GM10847 (cell line): Measurements from ENCODE around the gene EFCAB12.
A peak's percentile ranks its signal among the peaks of the same experiment; 100 is the strongest.

Experiments
- POLR2A ChIP-seq: IDR thresholded peaks from 2 replicates; pipeline ENCODE4 v1.6.1; 2011; ENCODE audit not compliant: insufficient read length; ENCODE audit errors: extremely low read depth

Gene EFCAB12

DNA sequence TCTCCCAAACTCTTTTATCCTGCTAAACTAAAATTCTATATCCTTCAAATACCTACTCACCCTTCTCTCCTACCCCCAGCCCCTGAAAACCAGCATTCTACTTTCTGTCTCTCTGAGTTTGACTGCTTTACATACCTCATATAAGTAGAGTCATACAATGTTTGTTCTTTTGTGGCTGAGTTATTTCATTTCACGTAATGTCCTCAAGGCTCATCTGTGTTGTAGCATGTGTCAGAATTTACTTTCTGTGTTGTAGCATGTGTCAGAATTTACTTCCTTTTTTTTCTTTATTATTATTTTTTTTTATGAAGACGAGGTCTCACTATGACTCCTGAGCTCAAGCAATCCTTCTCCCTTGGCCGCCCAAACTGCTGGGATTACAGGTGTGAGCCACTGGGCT is 31.7 kb upstream of the EFCAB12 start:
- TF ChIP-seq POLR2A: no peak

DNA sequence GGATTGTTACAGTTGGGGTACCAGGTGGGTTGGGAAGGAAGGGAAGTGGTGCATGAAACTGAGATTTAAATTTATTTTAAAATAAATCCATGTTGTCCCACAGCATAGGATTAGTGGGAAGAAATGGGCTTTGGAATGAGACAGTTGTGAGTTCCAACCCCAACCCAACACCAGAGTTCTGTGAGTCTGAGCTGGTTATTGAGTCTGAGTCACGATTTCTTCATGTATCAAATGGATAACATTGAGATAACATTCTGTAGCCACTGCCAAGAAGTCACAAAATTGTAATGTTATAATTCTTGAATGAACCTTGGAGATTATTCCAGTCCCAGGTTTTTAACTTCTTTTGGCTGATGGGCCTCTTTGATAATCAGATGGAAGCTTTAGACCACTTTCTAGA is 25.3 kb upstream of the EFCAB12 start:
- TF ChIP-seq POLR2A: no peak

DNA sequence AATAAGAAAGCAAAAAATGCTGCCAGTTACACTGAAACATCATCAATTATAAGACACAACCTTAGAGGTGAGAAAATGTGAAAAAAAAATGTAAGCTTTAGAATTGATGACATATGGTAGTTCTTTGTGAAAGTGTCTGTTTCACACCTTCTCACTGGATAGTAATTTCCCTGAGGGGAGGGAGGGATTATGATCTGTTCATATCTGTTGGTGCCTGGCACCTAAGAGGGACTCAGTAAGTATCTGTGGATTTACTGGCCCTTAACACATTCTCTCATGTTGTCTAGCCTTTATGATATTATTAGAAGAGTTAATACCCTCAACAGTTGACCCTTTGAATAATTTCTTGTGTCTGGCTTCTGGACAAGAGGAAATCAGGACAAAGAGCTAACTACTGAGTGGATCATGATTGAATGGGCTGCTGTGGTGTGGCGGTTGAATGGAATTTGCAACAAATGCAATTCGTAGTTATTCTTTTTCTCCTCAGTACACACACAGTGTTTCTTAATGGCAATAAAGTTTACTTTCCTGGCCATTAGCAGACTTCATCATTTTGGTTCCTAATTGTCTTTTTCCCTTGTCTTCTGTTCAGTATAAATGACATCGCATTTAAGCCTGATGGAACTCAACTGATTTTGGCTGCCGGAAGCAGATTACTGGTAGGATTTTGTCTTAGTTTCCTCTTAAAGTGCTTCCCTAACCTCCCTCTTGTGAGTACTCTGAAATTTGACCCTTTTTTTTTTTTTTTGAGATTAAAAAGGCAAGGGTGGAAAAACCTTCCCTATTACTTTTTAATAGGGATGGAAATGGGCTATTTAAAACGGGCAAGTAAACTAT is 21.1 kb upstream of the EFCAB12 start:
- TF ChIP-seq POLR2A: no peak

DNA sequence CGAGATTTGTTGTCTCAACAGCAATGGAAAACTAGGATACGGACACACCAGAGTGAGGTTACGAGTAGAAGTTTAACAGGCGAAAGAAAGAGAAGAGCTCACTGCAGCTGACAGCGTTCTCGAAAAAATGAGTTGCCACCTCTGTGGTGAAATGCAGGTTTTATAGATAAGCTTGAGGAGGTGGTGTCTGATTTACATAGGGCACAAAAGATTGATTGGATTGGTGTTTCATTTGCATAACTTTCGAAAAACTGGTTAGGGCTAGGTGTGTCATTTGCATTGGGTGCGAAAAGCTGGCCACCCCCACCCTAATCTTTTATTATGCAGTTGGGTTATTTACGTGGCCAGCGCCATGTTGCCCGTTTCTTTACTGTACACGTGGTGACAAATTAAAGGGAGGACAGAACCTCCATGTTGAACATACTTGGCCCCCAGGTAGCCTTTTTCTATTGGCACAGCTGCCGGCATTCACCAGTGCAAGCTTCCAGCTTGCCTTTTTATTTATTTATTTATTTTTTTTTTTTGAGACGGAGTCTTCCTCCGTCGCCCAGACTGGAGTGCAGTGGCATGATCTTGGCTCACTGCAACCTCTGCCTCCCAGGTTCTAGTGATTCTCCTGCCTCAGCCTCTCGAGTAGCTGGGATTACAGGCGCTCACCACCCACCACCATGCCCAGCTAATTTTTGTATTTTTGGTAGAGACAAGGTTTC is 19.9 kb upstream of the EFCAB12 start:
- TF ChIP-seq POLR2A: no peak

DNA sequence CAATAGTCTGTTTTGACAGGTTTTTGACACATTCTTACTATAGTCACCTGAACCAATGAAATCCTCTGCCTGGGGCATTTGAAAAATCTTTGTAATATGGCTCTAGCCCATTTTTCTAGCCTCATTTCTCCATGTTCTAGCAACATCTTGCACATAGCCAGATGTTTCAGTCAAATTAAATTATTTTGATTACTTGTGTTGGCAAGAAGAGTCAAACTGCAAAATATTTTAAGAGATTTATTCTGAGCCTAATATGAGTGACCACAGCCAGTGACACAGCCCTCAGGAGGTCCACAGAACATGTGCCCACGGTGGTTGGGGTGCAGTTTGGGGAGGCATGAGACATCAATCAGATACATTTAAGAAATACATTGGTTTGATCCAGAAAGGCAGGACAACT is 18.5 kb upstream of the EFCAB12 start:
- no peak for TF ChIP-seq POLR2A

DNA sequence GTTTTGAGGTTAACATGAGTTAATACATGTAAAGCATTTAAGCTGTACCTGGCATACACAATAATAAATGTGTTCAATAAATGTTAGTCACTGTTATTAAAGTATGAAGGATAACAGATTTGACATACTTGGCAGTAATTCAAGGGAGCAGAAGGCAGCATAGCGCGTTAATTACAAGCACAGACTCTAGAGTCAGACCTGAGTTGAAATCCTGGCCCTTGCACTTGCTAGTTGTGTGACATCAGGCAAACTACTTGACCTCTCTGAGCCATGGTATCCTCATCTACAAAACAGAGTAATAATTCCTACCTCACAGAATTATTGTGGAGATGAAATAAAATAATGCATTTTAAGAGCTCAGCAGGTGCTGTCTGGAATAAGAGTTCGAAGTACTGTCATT is 17.0 kb upstream of the EFCAB12 start:
- TF ChIP-seq POLR2A: no peak

DNA sequence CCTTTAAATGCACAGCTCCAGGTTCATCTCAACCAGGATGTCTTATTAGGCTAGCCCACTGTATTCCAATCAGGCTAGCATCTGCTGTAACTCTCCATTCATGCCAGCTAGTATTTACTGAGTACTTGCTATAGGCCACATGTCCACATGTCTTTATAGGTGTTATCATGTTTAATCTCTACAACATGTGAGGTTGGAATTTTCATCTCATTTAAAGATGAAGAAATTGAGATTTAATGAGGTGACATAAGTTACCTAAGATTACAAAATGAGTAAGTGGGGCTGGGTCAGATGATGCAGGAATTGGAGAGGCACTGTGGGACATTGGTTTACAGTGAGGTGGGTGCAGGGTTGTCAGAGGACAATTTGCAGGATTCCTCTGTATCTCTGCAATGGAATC is 14.5 kb upstream of the EFCAB12 start:
- TF ChIP-seq POLR2A: no peak

DNA sequence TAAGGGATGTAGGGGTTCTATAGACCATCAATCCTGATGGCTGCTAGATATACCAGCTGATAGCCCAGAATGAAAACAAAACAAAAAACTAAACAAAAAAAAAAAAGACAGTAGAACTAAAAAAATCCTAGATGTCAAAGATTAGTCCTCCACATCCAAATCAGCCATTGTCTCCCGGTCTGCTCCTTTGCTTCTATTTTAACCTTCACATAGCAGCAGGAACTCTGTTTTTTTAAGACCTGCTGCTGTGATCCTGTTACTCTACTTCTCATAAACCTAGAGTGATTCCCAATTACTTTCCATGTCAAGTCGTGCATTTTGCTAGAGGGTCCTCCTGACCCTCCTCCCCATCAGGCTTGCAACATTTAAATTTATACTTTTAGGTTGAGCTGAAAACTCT is 14.1 kb upstream of the EFCAB12 start:
- TF ChIP-seq POLR2A: no peak

DNA sequence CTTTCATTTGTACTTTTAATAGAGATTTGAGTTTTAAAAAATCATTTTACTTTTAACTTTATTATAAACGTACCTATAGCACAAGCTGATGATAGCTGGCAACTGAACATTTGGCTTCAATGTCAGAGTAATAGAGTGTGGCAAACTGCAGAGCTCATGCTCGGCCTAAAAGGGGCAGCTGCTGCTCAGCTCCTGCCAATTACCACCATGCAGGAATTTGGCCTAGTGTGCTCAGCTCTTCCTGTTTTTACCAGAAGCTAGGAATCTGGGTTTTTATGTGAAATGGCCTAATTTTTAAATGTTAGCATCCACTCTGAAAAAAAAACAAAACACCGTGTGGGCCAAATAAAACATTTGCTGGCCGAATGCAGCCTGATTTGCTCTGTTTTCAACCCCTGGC is 13.3 kb upstream of the EFCAB12 start:
- no peak for TF ChIP-seq POLR2A

DNA sequence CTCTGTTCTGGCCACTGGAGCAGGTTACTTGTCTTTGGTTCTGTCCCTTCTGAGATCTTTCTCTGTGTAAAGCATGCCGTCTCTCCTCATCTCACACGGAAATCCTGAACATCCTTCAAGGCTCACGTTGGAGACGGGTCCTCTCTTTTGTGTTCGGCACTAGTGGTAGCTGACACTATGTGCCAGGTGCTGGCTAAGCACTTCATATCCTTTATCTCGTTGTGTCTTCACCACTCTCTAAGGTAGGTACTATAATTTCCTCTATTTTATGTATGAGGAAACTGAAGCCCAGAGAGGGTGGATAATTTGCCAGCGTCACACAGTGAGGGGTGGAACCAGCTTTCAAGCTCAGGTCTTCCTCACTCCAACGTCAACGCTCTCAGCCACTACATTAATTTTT is 12.8 kb upstream of the EFCAB12 start:
- TF ChIP-seq POLR2A: no peak

DNA sequence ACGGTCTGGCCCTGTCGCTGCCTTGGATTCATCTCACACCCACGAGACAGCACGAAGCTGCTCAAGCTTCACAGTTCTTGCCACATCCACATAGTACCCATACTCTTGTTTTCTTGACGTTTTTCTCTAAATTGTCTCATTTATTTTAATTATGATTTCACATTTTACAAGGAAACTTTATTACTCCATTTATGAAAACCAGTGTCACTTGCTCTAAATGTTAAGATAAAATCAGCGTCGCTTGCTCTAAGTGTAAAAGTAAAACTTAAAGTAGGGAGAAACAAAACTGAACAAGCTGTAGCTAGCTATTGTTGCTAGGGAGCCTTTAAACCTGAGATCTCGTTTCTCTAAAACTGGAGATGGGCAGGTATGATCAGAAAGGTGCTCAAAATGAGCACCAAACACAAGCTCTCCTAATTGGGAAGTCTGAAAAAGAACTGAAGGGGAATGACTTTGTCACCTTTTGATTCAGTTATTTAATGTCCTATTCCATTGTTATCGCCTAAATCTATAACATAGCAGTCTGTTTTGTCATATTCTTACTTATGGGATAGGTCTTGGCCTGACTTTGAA is 12.3 kb upstream of the EFCAB12 start:
- no peak for TF ChIP-seq POLR2A

DNA sequence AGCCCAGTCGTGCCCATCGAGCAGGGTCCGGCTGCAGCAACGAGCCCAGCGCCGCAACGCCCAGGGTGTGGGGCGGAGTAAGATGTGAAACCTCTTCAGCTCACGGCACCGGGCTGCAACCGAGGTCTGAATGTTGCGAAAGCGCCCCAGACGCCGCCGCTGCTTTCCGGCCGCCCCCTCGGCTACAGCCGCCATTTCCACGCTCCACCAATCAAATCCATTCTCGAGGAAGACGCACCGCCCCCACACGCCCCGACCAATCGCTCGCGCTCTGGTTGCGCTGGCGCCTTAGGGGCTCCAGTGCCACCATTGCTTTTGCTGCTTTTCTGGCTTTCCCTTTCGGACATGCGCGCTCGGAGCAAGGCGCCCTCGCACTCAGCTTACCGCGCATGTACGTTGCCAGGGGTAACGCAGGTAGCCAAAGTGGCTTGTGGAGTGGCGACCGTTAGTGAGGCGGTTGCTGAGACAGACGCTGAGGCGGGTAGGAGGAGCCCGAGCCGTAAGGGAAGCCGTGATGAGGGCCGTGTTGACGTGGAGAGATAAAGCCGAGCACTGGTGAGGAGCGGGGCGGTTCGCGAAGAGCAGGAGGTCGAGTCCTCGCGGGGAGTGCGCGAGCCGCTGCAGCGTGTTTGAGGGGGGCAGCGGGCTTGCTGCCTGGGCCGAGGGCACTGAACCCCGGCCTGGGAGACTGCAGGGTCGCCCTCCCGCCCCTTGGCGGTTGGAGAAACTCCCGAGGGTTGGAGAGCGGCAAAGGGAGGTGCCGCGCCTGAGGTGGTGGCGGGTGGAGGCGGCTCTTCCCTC is 11.6 kb upstream of the EFCAB12 start, which contains the start of the genes IFT122 and MBD4:
Gene IFT122 (plus strand): TSS at position 408 of the 801 bp plus-strand sequence. CDS start 107 bp downstream, at position 515.
Gene MBD4 (minus strand): TSS at position 132 of the 801 bp plus-strand sequence. CDS start 115 bp downstream, at position 17.
- TF ChIP-seq POLR2A: peak; percentile 90

DNA sequence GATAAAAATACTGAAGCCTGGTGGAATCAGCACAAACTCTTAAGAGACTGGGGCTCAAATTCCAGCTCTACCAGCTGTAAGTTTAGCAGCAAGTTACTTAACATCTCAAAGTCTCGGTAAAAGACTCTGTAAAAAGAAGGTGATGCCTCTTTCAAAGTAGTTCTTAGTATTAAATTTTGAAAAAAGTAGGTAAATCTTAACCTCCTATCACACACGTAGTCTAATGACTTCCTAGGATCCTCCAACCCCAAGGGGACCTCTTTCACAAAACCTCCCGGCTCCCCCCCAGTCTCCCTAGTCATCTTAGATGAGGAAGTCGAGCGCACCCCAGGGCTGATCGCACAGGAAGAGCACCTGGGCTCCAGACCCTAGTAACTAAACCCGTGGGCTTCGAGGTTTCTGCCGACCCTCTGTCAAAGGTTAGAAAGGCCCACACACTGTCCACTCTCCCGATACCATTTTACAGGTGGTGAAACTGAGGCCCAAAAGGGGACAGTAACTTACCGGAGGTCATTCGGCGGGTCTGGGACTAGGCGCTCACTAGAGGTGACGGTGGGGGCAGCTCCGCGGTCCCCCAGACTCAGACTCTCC is 10.9 kb upstream of the EFCAB12 start:
- no peak for TF ChIP-seq POLR2A

DNA sequence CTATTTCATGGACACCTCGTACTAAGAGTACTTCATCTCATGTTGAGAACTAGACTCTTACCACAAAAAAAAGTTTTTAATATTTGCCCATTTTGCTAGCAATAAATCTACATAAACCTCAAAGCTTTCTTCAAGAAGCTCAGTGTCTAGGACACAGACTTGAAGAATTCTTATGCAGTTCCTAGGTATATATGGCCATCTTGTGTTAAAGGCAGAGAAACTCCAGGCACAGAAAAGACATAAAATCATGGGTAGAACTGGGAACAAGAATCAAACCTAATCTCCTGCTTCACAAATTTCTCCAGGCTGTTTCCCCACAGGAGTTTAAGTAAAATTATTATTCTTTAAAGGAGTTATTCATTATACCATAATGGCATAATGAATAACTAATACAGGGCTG is 6.9 kb upstream of the EFCAB12 start:
- no peak for TF ChIP-seq POLR2A

DNA sequence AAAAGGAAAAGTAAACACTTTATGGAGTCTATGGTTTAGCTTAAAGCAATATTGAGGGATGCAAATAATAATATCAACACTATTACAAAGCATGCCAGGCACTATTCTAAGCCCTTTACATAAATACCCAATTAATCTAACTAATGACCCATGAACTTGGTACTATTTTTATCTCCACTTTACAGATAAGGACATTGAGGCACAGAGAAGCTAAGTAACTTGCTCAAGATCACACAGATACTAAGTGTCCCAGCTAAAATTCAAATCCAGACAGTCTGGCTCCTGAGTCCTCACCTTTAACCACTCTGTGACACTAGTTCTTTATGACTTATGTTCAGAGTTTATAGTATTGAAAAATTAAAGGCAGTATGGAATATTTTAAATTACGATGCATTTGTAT is 5.7 kb upstream of the EFCAB12 start:
- no peak for TF ChIP-seq POLR2A
